Vagina (tissue), 2 donors: Measurements from ENCODE around the gene CPSF4L.

ENCODE experiments used
- POLR2A ChIP-seq, 2 donors: fragments of 450-650 bp; IDR thresholded peaks; one replicate each; pipeline ENCODE4 v1.6.1; 2017; ENCODE audit warnings: antibody characterized with exemption in 2 of 2, mild to moderate bottlenecking in 2 of 2, moderate library complexity in 2 of 2
- POLR2AphosphoS5 ChIP-seq, 2 donors: sonication (generic); formaldehyde crosslinking; IDR thresholded peaks; one replicate each; pipeline ENCODE4 v1.9.0; 2017; ENCODE audit warnings: antibody characterized with exemption in 2 of 2, mild to moderate bottlenecking in 2 of 2, low read depth in 1 of 2; ENCODE audit not compliant: insufficient read depth in 1 of 2
- TF ChIP-seq, protein P1 (sequence below), 3 experiments: fragments of 450-650 bp in 2 of 3; fragments of 200-600 bp in 1 of 3; sonication (generic) in 1 of 3; IDR thresholded peaks; one replicate each; pipeline ENCODE4 v1.5.1; 2017 to 2019; ENCODE audit warnings: antibody characterized with exemption in 3 of 3, mild to moderate bottlenecking in 2 of 3, moderate library complexity in 2 of 3

DNA sequence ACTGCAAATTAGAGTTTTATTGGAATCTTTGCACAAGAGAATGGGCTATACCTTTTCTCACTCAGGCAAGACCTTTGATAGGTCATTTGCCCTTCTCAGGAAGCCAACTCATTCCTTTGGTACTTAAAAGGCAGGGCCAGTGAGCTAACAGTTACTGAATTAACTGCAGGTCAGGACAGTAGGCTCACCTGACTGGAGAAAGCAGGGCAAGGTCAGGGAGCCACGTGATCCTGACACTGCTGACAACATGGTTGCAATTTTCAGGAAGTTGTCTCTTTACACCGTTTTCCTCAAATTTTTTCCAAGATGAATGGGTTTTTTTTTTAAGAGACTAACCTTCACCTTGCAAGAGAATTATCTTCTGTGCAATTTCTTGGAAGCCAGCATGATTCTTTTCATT is 21.1 kb downstream of the CPSF4L start:
- TF ChIP-seq POLR2A (IDR thresholded peaks at IDR 0.05) (no peak), POLR2AphosphoS5 (IDR thresholded peaks at IDR 0.05; ENCODE audit: insufficient read depth in 1 of 2, low read depth in 1 of 2) (no peak)
- TF ChIP-seq, protein P1, sequence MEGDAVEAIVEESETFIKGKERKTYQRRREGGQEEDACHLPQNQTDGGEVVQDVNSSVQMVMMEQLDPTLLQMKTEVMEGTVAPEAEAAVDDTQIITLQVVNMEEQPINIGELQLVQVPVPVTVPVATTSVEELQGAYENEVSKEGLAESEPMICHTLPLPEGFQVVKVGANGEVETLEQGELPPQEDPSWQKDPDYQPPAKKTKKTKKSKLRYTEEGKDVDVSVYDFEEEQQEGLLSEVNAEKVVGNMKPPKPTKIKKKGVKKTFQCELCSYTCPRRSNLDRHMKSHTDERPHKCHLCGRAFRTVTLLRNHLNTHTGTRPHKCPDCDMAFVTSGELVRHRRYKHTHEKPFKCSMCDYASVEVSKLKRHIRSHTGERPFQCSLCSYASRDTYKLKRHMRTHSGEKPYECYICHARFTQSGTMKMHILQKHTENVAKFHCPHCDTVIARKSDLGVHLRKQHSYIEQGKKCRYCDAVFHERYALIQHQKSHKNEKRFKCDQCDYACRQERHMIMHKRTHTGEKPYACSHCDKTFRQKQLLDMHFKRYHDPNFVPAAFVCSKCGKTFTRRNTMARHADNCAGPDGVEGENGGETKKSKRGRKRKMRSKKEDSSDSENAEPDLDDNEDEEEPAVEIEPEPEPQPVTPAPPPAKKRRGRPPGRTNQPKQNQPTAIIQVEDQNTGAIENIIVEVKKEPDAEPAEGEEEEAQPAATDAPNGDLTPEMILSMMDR (IDR thresholded peaks at IDR 0.05): no peak
